K562 (cell line): ENCODE measurements around the gene NUP62. TPM values are rescaled to one million over a fixed set of nuclear protein-coding genes. Genes with fewer than 3 reads are reported as not detected.

Experiments used
- CBFA2T2 ChIP-seq: fragments of 450-650 bp; conservative IDR thresholded peaks from 2 replicates; pipeline ENCODE4 v1.6.1; 2017; ENCODE audit warnings: mild to moderate bottlenecking
- ELF2 ChIP-seq: fragments of 250-450 bp; sonication (Bioruptor Pico); IDR thresholded peaks from 2 replicates; pipeline ENCODE4 v1.5.0; 2021; ENCODE audit warnings: mild to moderate bottlenecking
- ELK1 ChIP-seq: sonication (generic); formaldehyde crosslinking; IDR thresholded peaks from 2 replicates; pipeline ENCODE4 v1.8.1; 2022; ENCODE audit warnings: missing genetic modification reagents
- ESRRB ChIP-seq: fragments of 250-450 bp; sonication (Bioruptor Pico); IDR thresholded peaks from 2 replicates; pipeline ENCODE4 v1.5.0; 2020; ENCODE audit warnings: mild to moderate bottlenecking, moderate library complexity, borderline replicate concordance
- EZH2 ChIP-seq: IDR thresholded peaks from 2 replicates; pipeline ENCODE4 v1.6.1; 2012; ENCODE audit warnings: low read depth, mild to moderate bottlenecking, inconsistent platforms, low read length, borderline replicate concordance
- FOXK2 ChIP-seq, 2 experiments: fragments of 450-650 bp; IDR thresholded peaks in 1 of 2; conservative IDR thresholded peaks in 1 of 2; 2 replicates each; pipeline ENCODE4 v1.6.1; 2016; ENCODE audit warnings: low read depth in 2 of 2, mild to moderate bottlenecking in 1 of 2
- FOXM1 ChIP-seq, 2 experiments: fragments of 450-650 bp in 1 of 2; sonication (generic) in 1 of 2; formaldehyde crosslinking in 1 of 2; IDR thresholded peaks; 2 replicates each; pipeline versions ENCODE4 v1.6.1 to v1.9.0; 2017 to 2022; ENCODE audit warnings: low read depth in 2 of 2, mild to moderate bottlenecking in 2 of 2, missing genetic modification reagents in 1 of 2, moderate library complexity in 1 of 2
- HES1 ChIP-seq: fragments of 450-650 bp; IDR thresholded peaks from 2 replicates; pipeline ENCODE4 v1.6.1; 2016; ENCODE audit warnings: low read depth, mild to moderate bottlenecking, moderate library complexity
- HOXB6 ChIP-seq: fragments of 250-450 bp; sonication (Bioruptor Pico); IDR thresholded peaks from 2 replicates; pipeline ENCODE4 v1.5.1; 2022; ENCODE audit warnings: mild to moderate bottlenecking, borderline replicate concordance
- KAT7 ChIP-seq: sonication (generic); formaldehyde crosslinking; IDR thresholded peaks from 2 replicates; pipeline ENCODE4 v1.8.0; 2022; ENCODE audit warnings: missing genetic modification reagents, mild to moderate bottlenecking, borderline replicate concordance
- KAT8 ChIP-seq: fragments of 450-650 bp; IDR thresholded peaks from 2 replicates; pipeline ENCODE4 v1.6.1; 2016; ENCODE audit warnings: low read depth, mild to moderate bottlenecking
- KDM4B ChIP-seq, 2 experiments: fragments of 450-650 bp in 1 of 2; sonication (generic) in 1 of 2; IDR thresholded peaks; 2 replicates each; pipeline ENCODE4 v1.6.1; 2016 to 2017; ENCODE audit warnings: borderline replicate concordance in 2 of 2, antibody characterized with exemption in 1 of 2, low read depth in 1 of 2, mild to moderate bottlenecking in 1 of 2
- MAFF ChIP-seq: IDR thresholded peaks from 2 replicates; pipeline ENCODE4 v1.6.1; 2012; ENCODE audit warnings: low read length, improper control_type of control experiment
- MAX ChIP-seq: sonication (generic); formaldehyde crosslinking; IDR thresholded peaks from 2 replicates; pipeline ENCODE4 v1.9.0; 2022; ENCODE audit warnings: mild to moderate bottlenecking, missing genetic modification reagents
- MEF2A ChIP-seq: IDR thresholded peaks from 2 replicates; pipeline ENCODE4 v1.6.1; 2011; ENCODE audit warnings: low read depth, mild to moderate bottlenecking, low read length, moderate library complexity; ENCODE audit not compliant: control insufficient read depth
- NFE2 ChIP-seq: IDR thresholded peaks from 2 replicates; pipeline ENCODE4 v1.6.1; 2014; ENCODE audit warnings: antibody characterized with exemption, low read depth
- PTTG1 ChIP-seq: fragments of 450-650 bp; IDR thresholded peaks from 2 replicates; pipeline ENCODE4 v1.6.1; 2016; ENCODE audit warnings: low read depth, mild to moderate bottlenecking, missing genetic modification characterization, missing compliant biosample characterization
- PYGO2 ChIP-seq: fragments of 450-650 bp; IDR thresholded peaks from 2 replicates; pipeline ENCODE4 v1.6.1; 2016; ENCODE audit warnings: mild to moderate bottlenecking, missing genetic modification characterization, moderate library complexity, missing compliant biosample characterization
- RCOR1 ChIP-seq, 2 experiments: IDR thresholded peaks; 2 replicates each; pipeline ENCODE4 v1.6.1; 2012; ENCODE audit warnings: low read depth in 2 of 2, low read length in 2 of 2, borderline replicate concordance in 1 of 2, improper control_type of control experiment in 1 of 2
- ZBTB33 ChIP-seq: sonication (generic); formaldehyde crosslinking; IDR thresholded peaks from 2 replicates; pipeline ENCODE4 v1.8.1; 2023; ENCODE audit warnings: mild to moderate bottlenecking, missing genetic modification reagents
- ZC3H8 ChIP-seq: fragments of 450-650 bp; IDR thresholded peaks from 2 replicates; pipeline ENCODE4 v1.6.1; 2017
- ZFP1 ChIP-seq: fragments of 450-650 bp; formaldehyde crosslinking; IDR thresholded peaks from 2 replicates; pipeline ENCODE4 v1.4.0; 2020; ENCODE audit warnings: mild to moderate bottlenecking, mixed read lengths
- ZNF3 ChIP-seq: fragments of 250-450 bp; sonication (Bioruptor Pico); IDR thresholded peaks from 2 replicates; pipeline ENCODE4 v1.5.0; 2021; ENCODE audit warnings: mild to moderate bottlenecking, moderate library complexity
- ZNF316 ChIP-seq: fragments of 450-650 bp; IDR thresholded peaks from 2 replicates; pipeline ENCODE4 v1.6.1; 2016
- ZNF696 ChIP-seq: fragments of 250-450 bp; sonication (Bioruptor Pico); conservative IDR thresholded peaks from 2 replicates; pipeline ENCODE4 v1.4.0; 2020; ENCODE audit warnings: mild to moderate bottlenecking, moderate library complexity
- polyA plus RNA-seq, 8 experiments: library from polyadenylated mRNA; depleted of rRNA in 4 of 8; stranded (reverse) in 5 of 8; unstranded in 3 of 8; fragments of >200 nt; fragmentation: Nextera tagmentation in 2 of 8; fragmentation: Illumina TruSeq in 1 of 8; extraction: Ambion mirVana in 2 of 8; extraction: Trizol in 1 of 8; gene quantifications; 2 replicates each; pipeline versions ENCODE4 v1.2.1 to v1.2.3, GENCODE V29; 2011 to 2014; ENCODE audit warnings: inconsistent platforms in 1 of 8, missing spikeins in 1 of 8
- total RNA-seq, 7 experiments: library from RNA; depleted of rRNA in 6 of 7; stranded (reverse); fragments of >200 nt in 6 of 7; fragmentation: Illumina TruSeq in 2 of 7; extraction: Trizol in 2 of 7; gene quantifications; 2 replicates each; pipeline versions ENCODE4 v1.2.1 to v1.2.3, GENCODE V29; 2011 to 2021; ENCODE audit warnings: low replicate concordance in 1 of 7

Gene NUP62
- total and polyA plus RNA-seq, 9 of the 15 experiments (the other 6 are each of a cell fraction or from before 2014, with no cell fraction given) = 16.9 to 109 (median 66.0) TPM

- TF ChIP-seq ZBTB33 (no peak), KDM4B (IDR thresholded peaks at IDR 0.05; ENCODE audit: borderline replicate concordance in 2 of 2, low read depth in 1 of 2) (0 out of 4 replicates have a peak, but pooled peaks of 1 of the 2 experiments have one; percentile 22), ZNF316 (no peak), RCOR1 (IDR thresholded peaks at IDR 0.05; ENCODE audit: borderline replicate concordance in 1 of 2, low read depth in 2 of 2, low read length in 2 of 2) (peak in 1 of 2 experiments; percentile 54; a peak in 1 of 4 replicates), MAX (CRISPR knock-in tag) (no peak), PTTG1 (tag) (peak; percentile 50; the same call in 1 of the 2 replicates), FOXK2 (conservative IDR thresholded peaks at IDR 0.05 in 1 of 2, IDR thresholded peaks at IDR 0.05 in 1 of 2; ENCODE audit: low read depth in 2 of 2) (no peak), HES1 (no peak), ZFP1 (no peak), ZNF696 (CRISPR knock-in tag) (no peak), CBFA2T2 (no peak), KAT7 (CRISPR knock-in tag) (0 out of 2 replicates have a peak, but pooled peaks have one; percentile 13), MAFF (no peak), HOXB6 (CRISPR knock-in tag) (no peak), ESRRB (CRISPR knock-in tag) (no peak), ZC3H8 (no peak), ELK1 (CRISPR knock-in tag) (no peak), NFE2 (no peak), PYGO2 (tag) (no peak), MEF2A (no peak), FOXM1 (IDR thresholded peaks at IDR 0.05; ENCODE audit: low read depth) (no peak), FOXM1 (CRISPR knock-in tag; IDR thresholded peaks at IDR 0.05; ENCODE audit: low read depth) (no peak), KAT8 (no peak), ZNF3 (CRISPR knock-in tag) (no peak), ELF2 (CRISPR knock-in tag) (no peak), EZH2 (no peak)
Observed at GRCh38 chr19:49924004-49924880, 5.1 kb downstream of the NUP62 start (continued).
